GM12874 (cell line): Measurements from ENCODE around the gene ST6GALNAC6.

Source experiments
- TF ChIP-seq, protein P1 (sequence below): IDR thresholded peaks from 2 replicates; pipeline ENCODE4 v1.5.1; 2011; ENCODE audit warnings: low read depth, mild to moderate bottlenecking, control low read depth, low read length, moderate library complexity; ENCODE audit not compliant: insufficient read depth

ST6GALNAC6 gene

DNA sequence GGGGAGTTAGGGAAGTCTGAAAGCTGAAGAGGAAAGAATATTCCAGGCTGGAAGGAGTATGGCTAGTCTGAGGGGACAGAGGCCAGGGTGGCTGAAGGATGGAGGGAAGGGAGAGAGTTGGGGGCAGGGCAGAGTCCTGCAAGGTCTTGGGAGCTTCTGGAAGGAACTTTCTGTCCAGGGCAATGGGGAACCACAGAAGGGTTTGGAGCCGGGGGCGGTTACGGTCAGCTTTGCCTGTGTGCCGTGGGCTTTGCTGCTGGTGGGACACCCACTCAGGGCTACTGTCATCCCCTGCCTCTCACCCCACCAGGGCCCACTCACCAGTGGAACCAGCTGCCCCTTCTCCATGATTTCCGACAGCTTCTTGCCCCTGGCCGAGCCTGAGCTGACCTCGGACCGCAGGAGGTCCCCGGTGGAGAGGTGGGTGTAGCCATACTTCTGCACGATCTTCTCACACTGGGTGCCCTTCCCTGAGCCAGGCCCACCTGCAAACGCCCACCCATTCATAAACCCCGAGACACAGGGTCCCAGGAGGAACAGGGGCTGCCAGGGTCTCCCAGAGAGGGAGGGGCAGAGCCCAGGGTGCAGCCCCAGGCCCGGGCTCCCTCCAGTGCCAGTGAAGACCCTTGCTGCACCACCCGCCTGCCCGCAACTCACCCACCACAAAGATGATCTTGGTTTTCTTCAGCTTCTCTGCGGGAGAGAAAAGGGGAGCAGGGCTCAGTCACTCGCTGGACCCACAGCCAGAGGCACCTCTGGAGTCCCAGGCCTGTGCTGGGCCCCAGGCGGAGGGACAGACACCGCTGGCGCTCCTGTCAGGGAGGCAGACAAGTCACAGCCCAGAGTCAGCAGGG, 26.8 kb downstream of the ST6GALNAC6 start:
- TF ChIP-seq, protein P1, sequence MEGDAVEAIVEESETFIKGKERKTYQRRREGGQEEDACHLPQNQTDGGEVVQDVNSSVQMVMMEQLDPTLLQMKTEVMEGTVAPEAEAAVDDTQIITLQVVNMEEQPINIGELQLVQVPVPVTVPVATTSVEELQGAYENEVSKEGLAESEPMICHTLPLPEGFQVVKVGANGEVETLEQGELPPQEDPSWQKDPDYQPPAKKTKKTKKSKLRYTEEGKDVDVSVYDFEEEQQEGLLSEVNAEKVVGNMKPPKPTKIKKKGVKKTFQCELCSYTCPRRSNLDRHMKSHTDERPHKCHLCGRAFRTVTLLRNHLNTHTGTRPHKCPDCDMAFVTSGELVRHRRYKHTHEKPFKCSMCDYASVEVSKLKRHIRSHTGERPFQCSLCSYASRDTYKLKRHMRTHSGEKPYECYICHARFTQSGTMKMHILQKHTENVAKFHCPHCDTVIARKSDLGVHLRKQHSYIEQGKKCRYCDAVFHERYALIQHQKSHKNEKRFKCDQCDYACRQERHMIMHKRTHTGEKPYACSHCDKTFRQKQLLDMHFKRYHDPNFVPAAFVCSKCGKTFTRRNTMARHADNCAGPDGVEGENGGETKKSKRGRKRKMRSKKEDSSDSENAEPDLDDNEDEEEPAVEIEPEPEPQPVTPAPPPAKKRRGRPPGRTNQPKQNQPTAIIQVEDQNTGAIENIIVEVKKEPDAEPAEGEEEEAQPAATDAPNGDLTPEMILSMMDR, result no peak

DNA sequence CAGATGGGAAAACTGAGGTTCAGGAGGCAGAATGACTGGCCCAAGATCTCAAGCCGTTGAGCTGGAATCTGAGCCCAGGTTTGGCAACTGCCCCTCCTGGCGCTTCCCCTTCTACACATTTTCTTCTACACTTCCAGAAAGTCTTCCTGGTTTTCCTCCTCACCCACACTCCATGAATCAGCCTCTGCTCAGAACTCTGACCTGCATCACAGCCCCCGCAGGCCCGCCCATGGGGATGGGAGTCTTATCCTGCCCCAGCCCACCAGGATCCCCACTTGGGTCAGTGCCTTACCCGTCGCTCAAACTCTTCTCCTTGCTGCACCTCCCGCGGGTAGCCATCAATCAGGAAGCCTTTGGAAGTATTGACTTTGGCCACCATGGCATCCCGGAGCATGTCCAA, 27.9 kb downstream of the ST6GALNAC6 start:
- TF ChIP-seq, protein P1, result no peak

- TF ChIP-seq, protein P1, result no peak
Measured at GRCh38 chr9:127870887-127871286, 28.5 kb downstream of the ST6GALNAC6 start.

DNA sequence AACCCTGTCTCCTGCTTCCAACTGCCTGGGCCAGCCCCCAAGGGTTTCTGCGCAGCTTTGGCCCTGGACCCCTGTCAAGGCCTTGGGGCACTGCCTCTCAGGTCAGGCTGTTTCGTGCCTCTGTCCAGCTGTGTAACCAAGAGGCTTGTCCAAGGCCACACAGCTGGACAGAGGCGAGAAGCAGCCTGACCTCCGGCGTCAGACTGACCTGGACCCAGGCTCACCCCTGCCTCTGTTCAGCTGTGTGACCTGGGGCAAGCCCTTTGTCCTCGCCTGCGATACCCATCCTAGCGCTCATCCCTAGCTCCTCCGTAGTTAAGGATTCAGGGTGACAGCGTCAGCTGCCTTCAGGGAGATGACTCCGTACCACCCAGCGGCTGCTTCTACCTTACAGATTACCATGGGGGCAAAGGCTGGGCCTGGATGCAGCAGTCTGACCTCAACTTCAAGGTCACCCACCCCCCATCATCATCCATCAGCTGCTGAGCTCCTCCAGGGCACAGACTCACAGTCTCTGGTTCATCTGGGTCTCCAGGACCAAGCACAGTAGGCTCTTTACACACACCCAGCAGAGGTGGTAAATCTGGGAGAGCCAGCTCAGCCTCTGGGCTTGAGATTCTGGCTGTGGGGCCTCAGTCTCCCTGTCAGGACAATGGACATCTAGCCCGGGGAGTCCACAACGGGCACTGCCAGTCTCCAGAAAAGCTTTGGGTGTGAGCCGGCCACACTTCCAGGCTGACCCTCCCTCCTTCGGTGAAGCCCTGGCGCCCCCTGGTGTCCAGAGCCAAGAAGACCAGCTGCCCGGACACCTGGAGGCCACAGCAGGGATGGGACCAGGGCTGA, 29.9 kb downstream of the ST6GALNAC6 start:
- TF ChIP-seq, protein P1, result peak; percentile 96

DNA sequence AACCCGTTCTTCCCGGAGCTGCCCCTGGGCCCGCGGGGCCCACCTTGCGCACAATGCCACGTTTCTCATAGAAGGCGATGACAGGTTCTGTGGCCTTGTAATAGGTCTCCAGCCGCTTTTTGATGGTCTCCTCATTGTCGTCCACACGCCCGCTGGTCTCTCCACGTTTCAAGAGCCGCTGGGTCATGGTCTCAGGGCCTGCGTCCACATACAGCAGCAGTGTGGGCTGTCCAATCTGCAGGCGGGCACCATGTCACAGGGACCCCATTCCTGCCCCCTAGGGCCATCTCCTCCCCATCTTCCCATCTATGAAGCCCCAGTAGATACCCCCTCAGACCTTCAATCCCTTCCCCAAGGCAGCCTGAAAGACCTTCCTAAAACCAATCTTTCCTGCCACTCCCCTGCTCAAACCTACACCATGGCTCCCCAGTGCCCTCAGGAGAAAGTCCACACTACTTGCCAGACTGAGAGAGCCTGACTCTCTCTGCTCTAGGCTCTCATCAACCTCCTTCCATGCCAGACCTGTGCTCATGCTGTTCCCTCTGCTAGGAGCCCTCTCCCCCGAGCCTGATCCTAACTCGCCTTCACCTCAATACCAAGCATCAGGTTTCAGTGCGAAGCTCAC, 31.0 kb downstream of the ST6GALNAC6 start:
- TF ChIP-seq, protein P1, result no peak

- TF ChIP-seq, protein P1, result no peak
Measured at GRCh38 chr9:127867356-127868277, 31.8 kb downstream of the ST6GALNAC6 start.
